ENCODE measurements around the gene SLC16A2.
A peak's percentile ranks its signal among the peaks of the same experiment; 100 is the strongest.

The SLC16A2 gene

GRCh38 chrX:74422576-74423288 lies 1.4 kb downstream of the SLC16A2 start:
- DNase-seq (ENCODE audit: low read depth), result peak; percentile 58
- peak overlapping the region; percentile 54 for H3K4me3 ChIP-seq (ENCODE audit: low read length)
- TF ChIP-seq CTCF (IDR thresholded peaks at IDR 0.05; ENCODE audit: insufficient read depth, low read depth, low read length, missing control alignments), result peak; percentile 14

- no peak for TF ChIP-seq CTCF (IDR thresholded peaks at IDR 0.05; ENCODE audit: insufficient read depth, low read depth, low read length, missing control alignments)
- H3K4me3 ChIP-seq (ENCODE audit: low read length), result no peak overlapping the region
- DNase-seq (ENCODE audit: low read depth), result no peak
These were observed 2.2 kb downstream of the SLC16A2 start for GRCh38 chrX:74423289-74423998.

DNA sequence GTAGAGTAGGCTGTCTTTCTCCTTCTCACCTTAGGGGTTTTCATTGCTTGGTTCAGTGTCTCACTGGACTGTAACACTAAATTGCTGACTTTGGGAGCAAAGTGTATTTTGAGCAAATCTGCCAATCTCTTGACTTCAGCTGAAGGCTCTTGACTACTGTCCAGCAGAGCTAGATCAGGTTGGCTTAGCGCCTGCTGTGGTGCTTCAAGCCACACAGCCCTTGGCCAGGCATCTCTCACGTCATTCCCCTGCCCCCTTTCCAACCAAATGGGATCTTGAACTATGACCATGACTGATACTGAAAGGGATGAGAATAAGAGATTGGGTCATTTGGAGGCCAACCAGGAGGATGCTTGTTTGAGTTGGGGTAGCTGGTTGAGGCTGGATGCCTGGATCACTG lies 4.8 kb downstream of the SLC16A2 start:
- H3K4me3 ChIP-seq (ENCODE audit: low read length), result no peak overlapping the region
- TF ChIP-seq CTCF (IDR thresholded peaks at IDR 0.05; ENCODE audit: insufficient read depth, low read depth, low read length, missing control alignments), result no peak
- DNase-seq (ENCODE audit: low read depth), result no peak

DNA sequence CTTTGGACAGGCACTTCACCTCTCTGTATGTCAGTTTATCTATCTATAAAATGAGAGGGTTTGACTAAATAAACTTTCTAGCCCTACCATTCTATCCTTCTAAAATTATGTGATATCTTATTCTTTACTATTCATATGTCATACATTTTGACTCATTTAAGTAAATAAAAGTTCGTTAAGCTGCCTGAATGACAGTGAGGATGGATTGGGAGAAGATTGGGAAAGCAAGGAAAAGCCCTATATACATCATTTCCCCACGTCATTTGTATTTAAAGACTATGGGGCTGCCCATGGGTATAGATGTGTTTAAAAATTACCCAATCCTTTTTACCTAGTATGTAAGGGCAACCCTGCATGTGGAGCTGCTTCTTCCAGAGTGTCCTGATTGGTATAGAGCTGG lies 5.3 kb downstream of the SLC16A2 start:
- no peak overlapping the region for H3K4me3 ChIP-seq (ENCODE audit: low read length)
- DNase-seq (ENCODE audit: low read depth), result peak; percentile 49
- TF ChIP-seq CTCF (IDR thresholded peaks at IDR 0.05; ENCODE audit: insufficient read depth, low read depth, low read length, missing control alignments), result no peak

DNA sequence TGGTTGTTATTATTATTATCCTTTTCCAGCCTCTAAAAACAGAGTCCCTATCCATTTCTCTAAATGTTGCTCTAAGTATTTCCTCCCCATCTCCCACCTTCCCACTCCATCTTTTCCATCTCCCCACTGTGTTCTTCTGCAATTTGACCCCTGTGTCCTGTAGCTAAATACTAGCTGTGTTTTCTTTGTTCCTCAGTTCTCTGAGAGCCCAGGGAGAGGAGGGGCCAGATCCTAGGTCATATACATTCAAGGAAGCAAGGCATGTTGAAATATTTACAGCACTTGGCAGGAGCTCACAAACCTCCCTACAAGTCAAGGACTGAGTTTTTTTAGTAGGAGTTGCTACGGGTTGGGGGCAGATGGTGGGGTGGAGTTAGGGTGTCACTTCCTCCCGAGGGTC lies 10.5 kb downstream of the SLC16A2 start:
- no peak for TF ChIP-seq CTCF (IDR thresholded peaks at IDR 0.05; ENCODE audit: insufficient read depth, low read depth, low read length, missing control alignments)
- DNase-seq (ENCODE audit: low read depth), result no peak
- no peak overlapping the region for H3K4me3 ChIP-seq (ENCODE audit: low read length)

GRCh38 chrX:74434336-74434735 lies 13.0 kb downstream of the SLC16A2 start:
- no peak overlapping the region for H3K4me3 ChIP-seq (ENCODE audit: low read length)
- DNase-seq (ENCODE audit: low read depth), result no peak
- no peak for TF ChIP-seq CTCF (IDR thresholded peaks at IDR 0.05; ENCODE audit: insufficient read depth, low read depth, low read length, missing control alignments)

All from epithelial cell of esophagus (primary cell).